ENCODE data around the gene EGLN3. TPM values are rescaled to one million over a fixed set of nuclear protein-coding genes. Genes with fewer than 3 reads are reported as not detected.

The EGLN3 gene
- total and polyA plus RNA-seq, 10 of the 15 experiments (the other 5 are each of a cell fraction or from before 2014, with no cell fraction given) = 0.42 to 8.1 (median 2.0) TPM

DNA sequence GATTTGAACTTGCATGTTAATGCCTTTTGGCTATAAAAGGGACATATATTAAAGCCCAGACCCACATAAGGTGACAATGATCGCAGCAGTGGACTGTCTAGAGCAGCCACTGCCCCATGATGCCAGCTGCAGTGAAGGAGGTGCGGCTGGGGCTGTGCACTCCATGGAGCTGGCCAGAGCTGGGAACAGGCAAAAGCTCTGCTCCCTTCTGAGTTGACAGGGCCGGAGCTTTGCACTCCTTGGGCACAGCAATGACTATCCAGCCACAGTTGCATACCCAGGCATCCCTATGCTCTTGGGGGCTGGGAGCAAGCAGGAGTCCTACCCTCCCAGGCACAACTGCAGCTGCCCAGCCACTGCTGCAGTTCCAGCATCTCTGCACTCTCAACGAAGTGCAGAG is 50.2 kb downstream of the EGLN3 start:
- POLR2A ChIA-PET = no interaction called here
- H3K27ac ChIP-seq (ENCODE audit: control insufficient read depth, insufficient read depth) = no peak overlapping the region
- no peak overlapping the region for H3K4me3 ChIP-seq
- SMC1A ChIA-PET (ENCODE audit: uncharacterized antibody, unreplicated experiment) = no interaction called here
- H4K20me1 ChIP-seq (ENCODE audit: control insufficient read depth, insufficient read depth) = no peaks in the 10 kb centered on the region
- intact Hi-C loops (cut with micrococcal nuclease; ENCODE audit: unreplicated experiment) = no loop called here
- no peak overlapping the region for H3K9ac ChIP-seq (ENCODE audit: control insufficient read depth, insufficient read depth, low read length)
- no peaks in the 10 kb centered on the region for H3K27me3 ChIP-seq (replicated peaks in 1 of 2; ENCODE audit: control insufficient read depth in 2 of 2, insufficient read depth in 2 of 2, low read length in 1 of 2)
- no peaks in the 10 kb centered on the region for H3K4me1 ChIP-seq (ENCODE audit: control insufficient read depth, insufficient read depth, low read length)
- H3K36me3 ChIP-seq (ENCODE audit: control insufficient read depth in 2 of 2, insufficient read depth in 2 of 2, low read length in 1 of 2) = no peaks in the 10 kb centered on the region
- no peak overlapping the region for H2AFZ ChIP-seq (ENCODE audit: control insufficient read depth, low read depth, low read length)
- no peak for ATAC-seq
- no peaks in the 10 kb centered on the region for H3K79me2 ChIP-seq (ENCODE audit: control insufficient read depth, insufficient read depth, low read length)
- DNase-seq (ENCODE audit: low read depth, low spot score) = no peak
- H3K9me3 ChIP-seq (replicated peaks; ENCODE audit: control insufficient read depth, insufficient read depth, low read length) = no peaks in the 10 kb centered on the region; the same call in 2 of the 3 replicates
- FAIRE-seq = no peak
- 13% methylated on average over 4 of the region's 4 CpGs for WGBS (ENCODE audit: insufficient coverage, insufficient replicate concordance, low lambda C conversion rate, missing lambda C conversion rate)
- BruUV-seq (replicated peaks) = no TSS peak
- CTCF ChIA-PET = interaction anchor here (0.7 to 1.0 kb wide), 2 partner anchors 52 to 142 kb away, joined by 3 to 4 read pairs; no protein-coding TSS in a partner anchor
- no peak overlapping the region for H3K4me2 ChIP-seq (ENCODE audit: control insufficient read depth, insufficient read depth)
- RAD21 ChIA-PET (ENCODE audit: unreplicated experiment) = no interaction called here
- in situ Hi-C loops (cut with MboI) = no loop called here
- TF ChIP-seq PAX5 (IDR thresholded peaks at IDR 0.05; ENCODE audit: borderline replicate concordance, low read depth, low read length) (no peak), BMI1 (IDR thresholded peaks at IDR 0.05; ENCODE audit: borderline replicate concordance) (no peak), EP300 (IDR thresholded peaks at IDR 0.05; ENCODE audit: borderline replicate concordance in 1 of 2, control insufficient read depth in 1 of 2, low read depth in 2 of 2, low read length in 2 of 2) (no peak), SP1 (IDR thresholded peaks at IDR 0.05; ENCODE audit: low read depth, low read length) (no peak), NFIC (IDR thresholded peaks at IDR 0.05; ENCODE audit: low read depth, low read length) (no peak), RAD51 (IDR thresholded peaks at IDR 0.05) (no peak), RB1 (IDR thresholded peaks at IDR 0.05; ENCODE audit: borderline replicate concordance) (no peak), DPF2 (IDR thresholded peaks at IDR 0.05) (no peak), BRCA1 (IDR thresholded peaks at IDR 0.05; ENCODE audit: low read depth, low read length) (no peak), HDAC2 (IDR thresholded peaks at IDR 0.05) (no peak), SIN3A (IDR thresholded peaks at IDR 0.05; ENCODE audit: low read depth, low read length) (no peak), FOS (IDR thresholded peaks at IDR 0.05; ENCODE audit: borderline replicate concordance, extremely low read depth, insufficient read length) (no peak), NR2C1 (IDR thresholded peaks at IDR 0.05) (no peak)
- TF ChIP-seq, protein P1, sequence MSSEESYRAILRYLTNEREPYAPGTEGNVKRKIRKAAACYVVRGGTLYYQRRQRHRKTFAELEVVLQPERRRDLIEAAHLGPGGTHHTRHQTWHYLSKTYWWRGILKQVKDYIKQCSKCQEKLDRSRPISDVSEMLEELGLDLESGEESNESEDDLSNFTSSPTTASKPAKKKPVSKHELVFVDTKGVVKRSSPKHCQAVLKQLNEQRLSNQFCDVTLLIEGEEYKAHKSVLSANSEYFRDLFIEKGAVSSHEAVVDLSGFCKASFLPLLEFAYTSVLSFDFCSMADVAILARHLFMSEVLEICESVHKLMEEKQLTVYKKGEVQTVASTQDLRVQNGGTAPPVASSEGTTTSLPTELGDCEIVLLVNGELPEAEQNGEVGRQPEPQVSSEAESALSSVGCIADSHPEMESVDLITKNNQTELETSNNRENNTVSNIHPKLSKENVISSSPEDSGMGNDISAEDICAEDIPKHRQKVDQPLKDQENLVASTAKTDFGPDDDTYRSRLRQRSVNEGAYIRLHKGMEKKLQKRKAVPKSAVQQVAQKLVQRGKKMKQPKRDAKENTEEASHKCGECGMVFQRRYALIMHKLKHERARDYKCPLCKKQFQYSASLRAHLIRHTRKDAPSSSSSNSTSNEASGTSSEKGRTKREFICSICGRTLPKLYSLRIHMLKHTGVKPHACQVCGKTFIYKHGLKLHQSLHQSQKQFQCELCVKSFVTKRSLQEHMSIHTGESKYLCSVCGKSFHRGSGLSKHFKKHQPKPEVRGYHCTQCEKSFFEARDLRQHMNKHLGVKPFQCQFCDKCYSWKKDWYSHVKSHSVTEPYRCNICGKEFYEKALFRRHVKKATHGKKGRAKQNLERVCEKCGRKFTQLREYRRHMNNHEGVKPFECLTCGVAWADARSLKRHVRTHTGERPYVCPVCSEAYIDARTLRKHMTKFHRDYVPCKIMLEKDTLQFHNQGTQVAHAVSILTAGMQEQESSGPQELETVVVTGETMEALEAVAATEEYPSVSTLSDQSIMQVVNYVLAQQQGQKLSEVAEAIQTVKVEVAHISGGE (CRISPR knock-in tag; IDR thresholded peaks at IDR 0.05) = no peak
- TF ChIP-seq, protein P2, sequence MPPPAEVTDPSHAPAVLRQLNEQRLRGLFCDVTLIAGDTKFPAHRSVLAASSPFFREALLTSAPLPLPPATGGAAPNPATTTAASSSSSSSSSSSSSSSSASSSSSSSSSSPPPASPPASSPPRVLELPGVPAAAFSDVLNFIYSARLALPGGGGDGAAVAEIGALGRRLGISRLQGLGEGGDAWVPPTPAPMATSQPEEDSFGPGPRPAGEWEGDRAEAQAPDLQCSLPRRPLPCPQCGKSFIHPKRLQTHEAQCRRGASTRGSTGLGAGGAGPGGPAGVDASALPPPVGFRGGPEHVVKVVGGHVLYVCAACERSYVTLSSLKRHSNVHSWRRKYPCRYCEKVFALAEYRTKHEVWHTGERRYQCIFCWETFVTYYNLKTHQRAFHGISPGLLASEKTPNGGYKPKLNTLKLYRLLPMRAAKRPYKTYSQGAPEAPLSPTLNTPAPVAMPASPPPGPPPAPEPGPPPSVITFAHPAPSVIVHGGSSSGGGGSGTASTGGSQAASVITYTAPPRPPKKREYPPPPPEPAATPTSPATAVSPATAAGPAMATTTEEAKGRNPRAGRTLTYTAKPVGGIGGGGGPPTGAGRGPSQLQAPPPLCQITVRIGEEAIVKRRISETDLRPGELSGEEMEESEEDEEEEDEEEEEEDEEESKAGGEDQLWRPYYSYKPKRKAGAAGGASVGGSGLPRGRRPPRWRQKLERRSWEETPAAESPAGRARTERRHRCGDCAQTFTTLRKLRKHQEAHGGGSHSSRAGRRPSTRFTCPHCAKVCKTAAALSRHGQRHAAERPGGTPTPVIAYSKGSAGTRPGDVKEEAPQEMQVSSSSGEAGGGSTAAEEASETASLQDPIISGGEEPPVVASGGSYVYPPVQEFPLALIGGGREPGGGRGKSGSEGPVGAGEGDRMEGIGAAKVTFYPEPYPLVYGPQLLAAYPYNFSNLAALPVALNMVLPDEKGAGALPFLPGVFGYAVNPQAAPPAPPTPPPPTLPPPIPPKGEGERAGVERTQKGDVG (CRISPR knock-in tag; IDR thresholded peaks at IDR 0.05) = no peak
- TF ChIP-seq, protein P3, sequence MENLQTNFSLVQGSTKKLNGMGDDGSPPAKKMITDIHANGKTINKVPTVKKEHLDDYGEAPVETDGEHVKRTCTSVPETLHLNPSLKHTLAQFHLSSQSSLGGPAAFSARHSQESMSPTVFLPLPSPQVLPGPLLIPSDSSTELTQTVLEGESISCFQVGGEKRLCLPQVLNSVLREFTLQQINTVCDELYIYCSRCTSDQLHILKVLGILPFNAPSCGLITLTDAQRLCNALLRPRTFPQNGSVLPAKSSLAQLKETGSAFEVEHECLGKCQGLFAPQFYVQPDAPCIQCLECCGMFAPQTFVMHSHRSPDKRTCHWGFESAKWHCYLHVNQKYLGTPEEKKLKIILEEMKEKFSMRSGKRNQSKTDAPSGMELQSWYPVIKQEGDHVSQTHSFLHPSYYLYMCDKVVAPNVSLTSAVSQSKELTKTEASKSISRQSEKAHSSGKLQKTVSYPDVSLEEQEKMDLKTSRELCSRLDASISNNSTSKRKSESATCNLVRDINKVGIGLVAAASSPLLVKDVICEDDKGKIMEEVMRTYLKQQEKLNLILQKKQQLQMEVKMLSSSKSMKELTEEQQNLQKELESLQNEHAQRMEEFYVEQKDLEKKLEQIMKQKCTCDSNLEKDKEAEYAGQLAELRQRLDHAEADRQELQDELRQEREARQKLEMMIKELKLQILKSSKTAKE (IDR thresholded peaks at IDR 0.05; ENCODE audit: low read depth, poor library complexity, severe bottlenecking) = no peak

All from GM12878 (cell line).